ENCODE results near the gene ADAD2.

Gene ADAD2

DNA sequence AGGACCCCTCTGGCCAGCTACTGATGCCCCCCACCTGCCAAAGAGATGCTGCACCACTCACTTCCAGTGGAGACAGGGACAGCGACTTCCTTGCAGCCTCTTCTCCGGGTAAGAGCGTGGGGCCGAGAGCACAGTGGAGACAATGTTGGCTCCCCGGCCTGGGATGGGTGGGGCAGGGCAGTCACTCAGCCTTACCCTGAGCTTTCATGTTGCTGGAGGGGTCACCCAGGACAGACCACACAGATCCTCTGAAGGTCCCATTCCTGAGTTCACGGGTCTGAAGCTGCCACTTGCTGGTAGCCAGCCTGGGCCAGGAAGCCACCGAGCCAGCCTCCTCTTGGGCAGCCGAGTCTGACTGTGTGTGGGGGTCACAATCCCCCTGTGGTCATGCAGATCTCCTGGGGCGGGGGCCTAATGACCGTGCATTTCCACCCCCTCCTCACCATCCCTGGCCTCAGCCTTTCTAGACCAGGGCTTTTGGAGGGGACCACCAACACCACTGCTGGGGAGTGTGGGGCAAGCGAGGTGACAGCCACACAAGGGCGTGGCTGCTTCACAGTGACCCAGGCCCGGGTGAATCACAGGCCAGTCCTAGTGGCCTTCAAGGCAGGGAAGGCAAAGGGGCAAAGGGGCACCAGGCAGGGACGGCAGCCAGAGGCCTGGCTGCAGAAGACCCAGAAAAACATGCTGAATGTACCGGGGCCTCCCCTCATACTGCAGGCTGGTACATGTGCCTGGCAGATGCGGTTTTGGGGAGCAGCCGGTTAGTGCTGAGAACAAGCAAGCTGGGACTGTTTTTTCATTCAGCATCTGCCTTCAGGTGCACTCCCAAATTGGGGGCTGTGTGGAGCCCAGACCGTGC lies 14.5 kb upstream of the ADAD2 start:
- DNase-seq (ENCODE audit: low spot score) = no peak

DNA sequence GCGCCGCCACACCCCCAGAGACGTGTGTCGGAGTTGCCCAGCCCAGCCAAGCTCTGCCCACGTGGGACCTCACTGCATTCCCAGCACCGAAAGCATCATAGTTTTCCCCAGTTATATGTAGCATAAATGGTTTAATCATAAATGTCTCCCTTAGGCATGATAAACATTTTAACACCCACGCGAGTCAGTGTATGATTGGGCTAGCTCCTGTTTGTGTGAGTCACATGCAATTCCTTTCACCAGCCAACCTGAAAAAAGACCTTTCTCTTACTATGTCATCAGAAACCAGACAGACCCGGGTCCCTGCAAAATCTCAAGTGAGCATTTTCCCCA lies 13.2 kb upstream of the ADAD2 start:
- peak; percentile 25 for DNase-seq (ENCODE audit: low spot score)

DNA sequence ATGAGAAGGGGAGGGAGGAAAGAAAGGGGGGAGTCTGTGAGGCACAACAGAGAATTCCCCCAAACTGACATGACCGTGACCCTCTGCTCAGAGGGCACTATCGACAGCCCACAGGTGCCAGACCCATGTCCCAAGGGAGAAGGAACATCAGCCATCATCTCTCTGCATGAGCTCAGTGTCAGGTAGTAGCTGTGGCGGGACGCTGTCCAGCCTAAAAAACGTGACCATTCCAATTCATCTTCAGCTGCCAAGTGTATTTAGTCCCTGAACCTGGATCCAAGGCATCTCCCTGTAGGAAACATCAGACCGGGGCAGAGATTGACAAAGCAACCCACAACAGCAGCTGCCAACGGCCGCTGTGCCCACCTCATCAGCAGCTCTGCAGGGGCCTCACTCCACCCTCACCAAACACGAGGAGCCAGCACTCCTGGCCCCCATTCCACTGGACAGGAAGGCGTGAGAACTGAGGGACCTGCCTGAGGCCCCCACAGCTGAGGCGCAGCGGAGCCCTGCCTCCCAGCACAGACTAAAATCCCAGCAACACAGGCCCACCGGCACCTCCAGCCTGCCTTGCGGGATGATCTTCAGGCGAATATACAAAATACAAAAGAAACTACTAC lies 12.7 kb upstream of the ADAD2 start:
- no peak for DNase-seq (ENCODE audit: low spot score)

DNA sequence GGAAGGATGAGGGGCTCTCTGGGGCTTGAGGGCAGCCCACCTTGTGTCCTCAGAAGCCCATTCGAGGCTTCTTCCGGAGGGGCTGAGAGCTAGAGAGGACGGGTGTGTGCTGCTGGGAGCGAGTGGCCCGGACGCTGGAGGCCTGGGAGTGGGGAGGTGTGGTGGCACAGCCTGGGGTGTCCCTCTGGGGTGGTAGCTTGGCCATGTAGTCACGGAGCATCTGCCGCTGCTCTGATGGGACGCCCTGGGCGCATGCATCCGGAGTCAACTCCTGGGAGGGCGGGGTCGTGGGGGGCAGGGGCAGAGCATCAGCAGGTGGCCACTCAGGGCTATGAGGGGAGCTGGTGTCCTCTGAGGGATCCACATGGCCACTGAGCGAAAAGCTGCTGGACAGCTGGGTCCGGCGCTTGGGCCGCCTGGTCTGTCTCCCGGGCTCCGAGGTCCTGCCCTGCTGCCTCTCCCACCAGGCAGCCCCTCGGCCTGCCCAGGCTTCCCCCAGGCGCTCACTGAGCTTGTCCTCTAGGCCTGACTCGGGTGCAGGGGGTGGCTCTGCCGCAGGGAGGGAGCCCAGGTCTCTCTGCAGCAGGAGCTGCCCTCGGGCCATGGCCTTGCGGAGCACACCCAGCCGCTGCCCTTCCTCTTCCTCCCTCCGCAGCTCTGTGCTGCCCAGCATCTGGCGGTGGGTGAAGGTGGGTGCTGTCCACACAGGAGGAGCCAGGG lies 11.9 kb upstream of the ADAD2 start:
- DNase-seq (ENCODE audit: low spot score) = no peak

DNA sequence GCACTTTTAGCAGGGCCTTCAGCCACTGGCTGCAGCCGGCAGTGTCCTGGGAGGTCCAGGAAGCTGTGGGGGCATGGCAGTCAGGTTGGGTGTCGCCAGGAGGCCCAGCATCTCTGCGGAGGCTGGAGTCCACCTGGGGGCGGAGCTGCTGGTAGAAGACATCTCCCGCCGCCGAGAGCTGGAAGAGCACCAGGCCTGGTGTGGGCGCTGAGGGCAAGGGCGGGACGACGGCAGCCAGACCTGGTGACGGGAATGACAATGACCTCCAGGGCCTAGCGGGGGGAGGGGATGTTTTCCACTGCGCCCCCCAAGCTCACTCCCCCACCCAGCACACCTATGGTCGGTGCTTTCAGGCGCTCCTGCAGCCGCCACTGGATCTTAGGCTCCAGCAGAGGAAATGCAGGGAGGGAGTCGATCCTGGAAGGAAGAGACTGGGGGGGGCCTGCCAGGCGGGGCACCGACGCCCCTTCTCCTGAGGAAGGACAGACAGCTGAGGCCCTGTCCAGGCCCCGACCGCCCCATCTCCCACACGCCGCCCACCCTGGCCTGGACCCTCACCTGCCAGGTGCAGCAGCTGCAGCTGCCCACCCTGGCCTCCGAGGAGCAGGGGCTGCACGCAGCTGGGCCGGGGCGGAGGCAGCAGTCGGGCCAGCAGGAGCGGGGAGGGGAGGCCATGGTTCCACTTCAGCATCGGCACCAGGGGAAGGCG lies 11.2 kb upstream of the ADAD2 start:
- DNase-seq (ENCODE audit: low spot score) = no peak

DNA sequence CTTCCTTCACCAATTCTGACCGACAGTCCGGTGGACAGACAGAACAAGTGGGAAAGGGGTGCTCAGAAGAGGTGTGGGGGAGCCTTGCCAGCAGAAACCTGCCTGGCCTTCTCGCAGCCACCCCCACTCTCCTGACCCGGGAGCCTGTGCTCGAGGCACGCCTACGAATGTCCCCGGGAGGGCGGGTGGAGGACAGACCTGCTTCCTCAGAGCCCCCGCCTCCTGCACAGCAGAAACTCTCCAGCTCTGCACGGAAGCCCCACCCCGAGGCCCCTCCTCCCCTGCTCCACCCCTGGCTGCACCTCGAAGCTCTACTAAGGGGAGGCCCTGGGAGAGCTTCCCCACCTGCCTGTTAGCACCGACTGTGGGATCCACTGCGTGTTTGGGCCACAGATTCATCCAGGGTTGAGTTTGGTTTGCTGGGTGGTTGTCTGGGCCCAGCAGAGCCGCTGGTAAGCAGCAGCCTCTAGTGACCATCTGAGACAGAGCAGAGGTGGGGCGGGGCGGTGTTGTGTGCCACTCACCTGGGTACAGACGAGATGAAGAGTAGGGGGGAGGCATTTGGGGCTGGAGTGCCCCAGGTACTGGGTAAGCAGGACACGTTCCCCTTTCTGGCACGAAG lies 10.3 kb upstream of the ADAD2 start:
- DNase-seq (ENCODE audit: low spot score) = no peak

DNA sequence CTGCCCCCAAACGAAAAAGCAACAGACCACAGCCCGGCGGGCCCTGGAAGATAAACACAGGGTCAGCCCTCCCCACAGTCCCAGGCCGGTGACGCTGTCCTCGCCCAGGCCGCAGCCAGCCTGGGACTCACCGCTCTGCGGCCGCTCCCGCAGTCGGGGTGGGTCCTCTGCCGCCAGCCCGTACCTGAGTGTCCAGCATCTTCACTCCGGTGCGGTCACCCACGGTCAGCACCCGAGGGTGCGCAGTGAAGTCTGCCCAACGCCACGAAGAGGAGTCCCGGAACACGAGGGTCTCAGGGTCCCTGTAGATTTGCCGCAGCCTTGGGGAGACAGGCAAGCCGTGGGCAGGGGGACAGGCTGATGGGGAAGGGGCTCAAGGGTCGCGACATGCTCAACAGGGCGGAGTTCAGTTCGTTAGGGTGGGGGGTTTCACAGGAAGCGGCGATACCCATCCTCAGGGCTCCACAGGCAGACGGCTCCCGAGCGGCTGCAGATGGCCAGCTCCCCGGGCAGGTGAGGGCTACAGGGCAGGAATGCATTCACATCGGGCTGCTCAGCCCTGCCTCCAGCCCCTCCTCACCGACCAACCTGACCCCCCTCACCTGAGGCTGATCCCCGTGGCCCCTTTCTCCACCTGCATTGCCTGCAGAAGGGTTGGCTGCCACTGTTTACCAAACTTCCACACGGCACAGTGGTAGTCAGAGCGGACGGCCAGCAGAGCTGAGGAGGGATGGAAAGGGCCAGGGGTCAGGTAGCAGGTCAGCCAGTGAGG lies 9.6 kb upstream of the ADAD2 start:
- no peak for DNase-seq (ENCODE audit: low spot score)

DNA sequence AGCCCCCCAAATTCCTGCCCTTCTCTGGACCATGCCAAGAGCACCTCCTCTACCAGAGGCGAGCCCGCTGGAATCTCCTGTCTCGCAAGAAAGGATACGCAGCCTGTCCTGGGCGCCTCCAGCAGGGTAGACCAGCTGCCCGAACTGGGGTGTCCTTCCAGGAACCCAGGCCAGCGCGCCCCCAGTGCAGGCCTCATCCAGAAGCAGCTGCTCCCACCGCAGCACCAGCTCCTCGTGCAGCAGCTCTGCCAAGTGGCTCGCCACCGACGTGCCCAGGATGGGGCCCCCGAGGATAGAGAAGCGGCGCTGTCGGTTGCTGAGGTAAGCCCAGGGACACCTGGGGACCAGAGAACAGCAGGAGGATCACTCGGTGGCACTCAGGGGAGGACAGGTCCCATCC lies 8.9 kb upstream of the ADAD2 start:
- no peak for DNase-seq (ENCODE audit: low spot score)

DNA sequence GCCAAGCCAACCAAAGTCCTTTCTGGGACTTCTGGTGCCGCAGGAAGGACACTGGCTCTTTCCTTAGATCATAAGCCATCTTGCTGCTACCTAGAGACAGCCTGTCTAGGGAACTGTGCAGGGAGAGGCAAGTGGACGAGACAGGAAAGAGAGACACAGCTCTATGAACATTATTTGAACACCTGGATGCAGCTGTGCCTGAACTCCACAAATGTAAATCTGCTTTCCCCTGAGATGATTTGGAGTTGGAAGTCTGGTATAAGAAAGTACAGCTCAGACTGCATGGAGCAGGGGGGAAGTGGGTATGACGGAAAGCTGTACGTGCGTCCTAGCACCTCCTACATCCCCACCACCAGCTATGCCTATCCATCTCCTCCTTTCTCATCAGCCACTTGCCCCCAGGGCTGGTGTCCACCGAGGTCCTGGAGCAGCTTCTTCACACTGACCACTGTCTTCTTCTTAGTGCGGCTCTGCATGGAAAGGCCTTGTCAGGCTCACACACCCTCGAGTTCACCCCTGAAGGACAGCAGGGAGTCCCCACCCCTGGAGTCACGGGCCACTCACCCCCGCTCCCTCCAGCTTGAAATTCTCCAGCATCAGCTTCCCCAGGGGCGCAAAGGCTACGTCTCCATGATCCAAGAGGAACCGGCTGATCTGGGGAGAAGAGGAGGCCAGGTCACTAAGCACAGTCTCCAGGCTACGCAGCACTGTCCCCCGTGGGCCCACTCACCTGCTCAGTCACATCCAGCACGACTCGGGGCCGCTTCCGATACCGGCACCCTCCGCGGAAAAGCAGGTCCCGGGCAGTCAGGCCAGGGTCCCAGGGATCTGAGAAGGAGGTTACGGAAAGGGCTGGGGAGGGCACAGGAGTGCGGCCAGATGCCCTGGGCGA lies 8.0 kb upstream of the ADAD2 start:
- no peak for DNase-seq (ENCODE audit: low spot score)

DNA sequence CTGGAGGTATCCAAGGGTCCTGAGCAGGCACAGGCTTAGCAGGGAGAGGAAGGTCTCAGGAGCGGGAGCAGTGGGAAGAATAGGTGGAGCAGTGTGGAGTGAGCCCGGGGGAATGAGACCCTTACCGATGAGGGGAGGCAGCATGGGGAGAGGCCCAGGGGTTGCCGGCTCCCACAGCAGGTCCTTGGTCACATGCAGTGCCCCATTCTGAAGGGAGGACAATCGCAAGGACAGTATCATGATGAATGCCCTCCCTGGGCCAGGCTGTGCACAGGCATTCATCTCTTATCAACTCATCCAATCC lies 7.4 kb upstream of the ADAD2 start:
- no peak for DNase-seq (ENCODE audit: low spot score)

DNA sequence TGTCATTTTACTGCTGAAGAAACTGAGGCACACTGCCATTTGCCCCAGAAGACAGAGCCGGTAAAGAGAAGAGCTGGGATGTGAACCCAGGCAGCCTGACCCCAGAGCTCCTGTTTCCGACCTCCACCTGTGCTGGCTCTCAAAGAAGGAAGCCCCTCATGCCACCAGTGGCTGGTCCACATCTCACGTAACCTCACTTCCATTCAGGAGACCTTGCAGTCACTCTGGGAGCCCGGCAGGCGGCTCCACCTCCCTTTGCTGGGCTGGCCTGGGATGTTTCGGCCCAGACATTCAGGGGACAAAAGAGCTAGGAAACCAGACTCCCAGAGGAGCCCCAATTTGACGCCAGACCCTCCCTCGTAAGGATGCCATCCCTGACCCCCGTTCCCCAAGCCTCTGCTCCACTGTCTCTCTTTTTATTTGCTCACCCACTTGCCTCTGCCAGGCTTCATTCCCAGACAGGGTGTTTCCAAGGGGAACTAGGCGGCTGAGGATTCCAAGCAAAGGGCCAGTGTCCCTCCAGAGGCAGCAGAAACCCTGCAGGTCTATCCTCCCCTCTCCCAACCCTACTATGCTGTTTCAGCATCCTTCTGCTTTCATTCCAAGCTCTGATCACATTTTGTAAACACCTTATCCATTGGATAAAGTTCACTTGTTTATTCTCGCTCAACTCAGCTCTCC lies 6.9 kb upstream of the ADAD2 start:
- no peak for DNase-seq (ENCODE audit: low spot score)

DNA sequence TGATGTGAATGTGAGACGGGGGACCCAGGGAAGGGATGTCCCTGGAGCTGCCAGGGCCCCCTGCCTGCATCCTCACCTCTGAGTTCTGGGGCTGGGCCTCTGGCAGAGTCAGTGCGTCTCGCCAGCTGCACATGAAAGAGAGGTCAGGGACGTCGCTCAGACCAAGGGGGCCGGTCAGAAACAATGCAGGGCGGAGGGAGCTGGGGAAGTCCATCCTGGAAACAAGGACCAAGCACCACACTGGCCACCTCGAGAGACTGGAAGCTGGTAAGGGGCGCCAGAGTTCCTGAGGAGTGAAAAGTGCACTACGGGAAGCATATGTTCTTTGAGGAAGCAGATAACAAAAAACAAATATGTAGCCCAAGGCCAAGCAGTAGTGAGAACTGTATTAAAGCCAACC lies 6.2 kb upstream of the ADAD2 start:
- no peak for DNase-seq (ENCODE audit: low spot score)

DNA sequence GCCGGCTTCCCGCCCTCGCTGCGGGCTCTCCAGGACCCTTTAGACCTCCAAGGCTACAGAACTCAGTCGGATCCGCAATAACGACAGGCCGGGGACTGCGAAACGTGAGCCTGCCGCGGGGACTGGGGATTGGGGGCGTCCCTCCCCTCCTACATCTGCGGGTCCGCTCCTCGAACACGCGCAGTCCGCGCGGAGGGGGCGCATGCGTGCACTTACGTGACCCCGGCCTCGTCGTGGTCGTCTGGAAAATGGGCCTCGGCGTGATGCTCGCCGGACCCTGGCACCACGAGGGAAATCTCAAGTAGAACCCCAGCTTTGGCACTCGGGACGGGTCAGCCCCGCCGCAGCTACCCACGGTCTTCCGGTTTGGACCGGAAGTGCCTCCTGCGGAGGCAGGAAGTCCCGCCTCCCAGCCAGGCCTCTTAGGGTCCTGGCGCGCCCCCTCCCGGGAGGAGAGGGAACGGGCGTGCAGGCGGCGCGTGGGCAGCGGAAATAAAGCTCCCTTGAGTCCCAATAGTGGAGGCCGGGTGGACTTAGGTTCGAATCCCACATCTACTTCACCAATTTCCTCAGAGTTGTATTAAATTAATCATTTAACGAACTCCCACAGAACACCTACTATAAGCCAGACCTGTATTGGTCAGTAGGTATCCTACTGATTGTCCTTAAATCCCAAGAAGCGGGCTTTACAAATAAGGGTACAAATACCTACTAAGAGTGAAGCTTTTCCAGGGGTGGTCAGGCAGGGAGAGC lies 4.1 kb upstream of the ADAD2 start, which contains the start of gene TAF1C:
TAF1C (minus strand) TSS at position 373 of the 753 bp plus-strand sequence. CDS start 2,069 bp downstream, outside the sequence.
- DNase-seq (ENCODE audit: low spot score) = peak; percentile 84

DNA sequence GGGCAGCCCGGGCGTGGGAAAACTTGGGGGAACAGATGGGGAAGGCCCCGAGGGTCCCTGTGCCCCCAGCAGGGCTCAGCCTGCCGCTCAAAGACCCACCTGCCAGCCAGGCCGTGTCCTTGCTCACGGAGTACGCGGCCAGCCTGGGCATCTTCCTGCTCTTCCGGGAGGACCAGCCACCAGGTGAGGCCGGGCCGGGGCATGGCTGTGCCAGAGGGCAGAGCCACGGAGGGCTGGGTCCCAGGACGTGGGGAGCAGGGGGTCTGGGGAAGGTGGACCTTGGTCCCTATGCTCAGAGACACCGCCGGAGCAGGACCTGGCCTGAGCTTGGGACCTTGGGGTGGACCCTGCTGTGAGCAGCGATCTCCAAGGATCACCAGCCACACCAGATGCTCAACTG lies 509 bp downstream of the ADAD2 start:
- DNase-seq (ENCODE audit: low spot score) = no peak

DNA sequence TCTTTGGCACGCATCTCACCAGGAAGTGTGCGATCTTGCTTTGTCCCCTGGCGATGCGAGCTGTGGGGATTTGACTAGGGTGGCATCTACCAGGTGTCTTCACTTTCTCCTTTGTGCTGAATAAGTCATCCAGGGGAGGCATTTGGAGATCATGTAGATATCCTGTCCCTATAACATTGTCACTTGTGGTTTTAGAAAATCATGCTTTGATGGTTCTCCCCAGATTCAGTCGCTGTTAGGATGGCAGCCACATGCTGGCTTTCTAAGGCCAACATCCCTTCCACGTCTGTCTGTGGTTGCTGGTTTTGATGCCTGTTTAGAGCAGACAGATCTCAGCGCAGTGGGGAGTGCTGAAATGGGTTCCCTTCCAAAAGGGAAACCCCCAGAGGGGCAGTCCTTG lies 2.5 kb downstream of the ADAD2 start:
- DNase-seq (ENCODE audit: low spot score) = no peak

DNA sequence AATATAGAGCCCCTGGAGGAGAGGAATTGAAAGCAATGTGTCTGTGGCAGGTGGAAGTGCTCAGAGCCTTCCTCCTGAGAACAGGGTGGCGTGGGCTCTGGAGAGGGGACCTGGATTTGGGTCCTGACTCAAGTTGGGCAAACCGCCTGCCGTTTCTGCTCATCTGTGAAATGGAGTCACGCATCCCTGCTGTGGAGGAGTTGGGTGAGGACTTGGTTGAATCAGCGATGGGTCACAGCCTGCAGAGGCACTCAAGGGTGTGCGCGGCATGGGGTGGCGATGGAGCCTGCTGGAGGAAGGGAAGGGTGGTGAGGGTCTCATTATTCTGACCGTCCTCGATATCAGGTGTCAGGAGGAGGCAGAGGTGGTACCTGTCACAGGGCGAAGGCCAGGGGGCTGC lies 3.1 kb downstream of the ADAD2 start:
- no peak for DNase-seq (ENCODE audit: low spot score)

DNA sequence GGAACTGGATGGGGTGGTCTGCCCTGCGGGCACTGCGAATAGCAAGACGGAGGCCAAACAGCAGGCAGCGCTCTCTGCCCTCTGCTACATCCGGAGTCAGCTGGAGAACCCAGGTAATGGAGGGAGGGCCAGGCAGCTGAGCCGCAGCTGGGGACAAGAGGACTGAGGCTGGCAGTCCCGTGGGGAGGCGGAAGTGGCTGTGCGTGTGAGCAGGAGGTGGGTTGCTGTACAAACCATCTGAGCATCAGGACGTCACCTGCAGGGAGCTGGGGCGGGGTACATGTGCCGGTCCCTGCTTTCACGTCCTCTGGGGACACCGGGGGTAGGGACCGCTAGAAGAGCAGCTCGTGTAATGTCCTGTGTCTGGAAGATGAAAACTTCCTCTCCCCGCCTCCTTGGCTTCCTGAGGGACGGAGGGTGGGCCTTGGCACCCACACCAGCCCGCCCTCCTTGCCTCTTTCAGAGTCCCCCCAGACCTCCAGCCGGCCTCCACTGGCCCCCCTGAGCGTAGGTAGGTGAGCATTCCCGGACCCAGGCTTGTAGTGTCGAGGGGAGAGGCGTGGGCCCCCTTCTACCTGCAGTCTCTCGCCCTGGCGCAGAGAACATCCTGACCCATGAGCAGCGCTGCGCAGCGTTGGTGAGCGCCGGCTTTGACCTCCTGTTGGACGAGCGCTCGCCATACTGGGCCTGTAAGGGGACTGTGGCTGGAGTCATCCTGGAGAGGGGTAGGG lies 3.7 kb downstream of the ADAD2 start:
- DNase-seq (ENCODE audit: low spot score) = no peak
